GM21737 (cell line): ENCODE results near the gene ZCCHC4.
"Not testable (repeated sequence)": the region's sequence is repeated elsewhere in the genome, so short reads cannot be mapped to it uniquely, and the experiment has no call there.

Experiments
- ATAC-seq: cut with Tn5 transposase; IDR thresholded peaks from one replicate; pipeline ENCODE4 v1.9.1; 2021; ENCODE audit warnings: mild to moderate bottlenecking, moderate library complexity; ENCODE audit not compliant: unreplicated experiment

Gene ZCCHC4

DNA sequence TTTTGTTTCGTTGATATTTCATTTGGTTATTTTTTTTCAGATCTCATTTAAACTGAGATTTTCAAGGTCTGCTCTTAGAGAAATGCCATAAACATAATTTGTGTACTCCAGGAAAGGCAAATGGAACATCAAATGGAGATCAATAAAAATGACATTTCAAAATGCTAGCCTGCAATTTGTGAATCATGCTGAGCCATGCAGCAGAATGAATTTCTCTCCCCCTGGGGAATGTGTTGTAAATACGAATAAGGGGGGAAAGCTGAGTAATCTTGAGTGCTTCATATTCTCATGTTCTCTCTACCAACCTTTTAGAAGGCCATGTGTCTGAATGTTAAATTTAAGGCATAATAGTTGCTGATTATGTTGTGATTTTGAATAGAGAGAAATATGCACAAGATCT lies 7.8 kb downstream of the ZCCHC4 start:
- no peak for ATAC-seq

DNA sequence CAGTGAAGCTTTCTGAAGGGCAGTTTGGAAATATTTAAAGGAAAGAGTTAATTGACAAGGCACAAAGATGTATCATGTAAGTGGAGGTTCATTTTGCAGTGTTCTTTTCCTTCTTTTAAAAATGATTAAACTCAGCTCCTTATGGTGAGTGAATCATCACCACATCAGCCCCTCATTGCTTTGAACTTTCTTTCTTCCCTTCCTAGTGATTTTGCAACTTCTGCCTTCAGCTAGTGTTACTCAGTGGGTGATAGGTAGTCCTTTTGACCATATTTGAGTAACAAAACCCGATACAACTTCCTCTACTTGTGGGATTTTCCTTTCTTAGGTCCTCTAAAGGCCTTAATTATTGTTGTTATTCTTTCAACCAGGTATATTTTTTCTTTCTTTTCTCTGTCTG lies 8.2 kb downstream of the ZCCHC4 start:
- ATAC-seq: no peak

DNA sequence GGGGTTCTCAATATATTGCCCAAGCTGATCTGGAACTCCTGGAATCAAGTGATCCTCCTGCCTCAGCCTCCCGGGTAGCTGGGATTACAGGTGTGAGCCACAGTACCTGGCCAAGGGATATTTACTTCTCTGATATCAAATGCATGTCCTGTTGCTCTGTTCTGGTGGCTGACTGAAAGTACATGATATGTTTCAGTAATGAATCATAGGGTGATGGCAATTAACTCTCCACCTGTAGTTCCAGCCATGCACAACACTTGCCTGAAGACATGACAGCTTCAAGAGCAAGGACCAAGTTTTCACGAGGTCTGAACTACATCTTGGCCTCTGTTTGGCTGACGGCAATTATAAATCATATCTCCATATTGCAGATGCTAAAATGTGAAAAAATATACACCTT lies 9.1 kb downstream of the ZCCHC4 start:
- ATAC-seq: no peak

DNA sequence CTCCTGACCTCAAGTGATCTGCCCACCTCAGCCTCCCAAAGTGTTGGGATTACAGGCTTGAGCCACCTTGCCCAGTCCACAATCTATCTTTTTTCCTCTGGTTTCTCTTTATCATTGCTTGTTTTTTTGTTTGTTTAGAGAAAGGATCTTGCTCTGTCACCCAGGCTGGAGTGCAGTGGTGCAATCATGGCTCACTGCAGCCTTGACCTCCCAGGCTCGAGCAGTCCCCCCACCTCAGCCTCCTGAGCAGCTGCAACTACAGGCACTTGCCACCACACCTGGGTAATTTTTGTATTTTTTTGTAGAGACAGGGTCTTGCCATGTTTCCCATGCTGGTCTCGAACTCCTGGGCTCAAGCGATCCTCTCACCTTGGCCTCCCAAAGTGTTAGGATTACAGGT lies 15.9 kb downstream of the ZCCHC4 start:
- not testable (repeated sequence) for ATAC-seq

DNA sequence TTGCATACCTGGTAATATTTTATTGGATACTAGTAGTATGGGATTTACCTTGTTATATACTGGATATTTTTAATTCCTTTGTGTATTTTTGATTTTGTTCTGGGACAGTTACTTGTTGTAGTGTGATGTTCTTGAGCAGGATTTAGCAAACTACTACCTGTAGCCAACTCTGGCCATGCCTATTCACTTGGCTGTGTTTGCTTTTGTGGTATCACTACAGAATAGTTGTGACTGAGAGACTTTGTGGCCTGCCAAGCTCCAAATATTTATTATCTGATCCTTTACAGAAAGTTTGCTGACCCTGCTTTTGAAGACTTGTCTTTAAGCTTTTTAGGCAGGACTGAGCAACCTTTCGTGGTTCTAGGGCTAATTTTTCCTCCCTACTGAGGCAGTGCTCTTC lies 17.8 kb downstream of the ZCCHC4 start:
- no peak for ATAC-seq

DNA sequence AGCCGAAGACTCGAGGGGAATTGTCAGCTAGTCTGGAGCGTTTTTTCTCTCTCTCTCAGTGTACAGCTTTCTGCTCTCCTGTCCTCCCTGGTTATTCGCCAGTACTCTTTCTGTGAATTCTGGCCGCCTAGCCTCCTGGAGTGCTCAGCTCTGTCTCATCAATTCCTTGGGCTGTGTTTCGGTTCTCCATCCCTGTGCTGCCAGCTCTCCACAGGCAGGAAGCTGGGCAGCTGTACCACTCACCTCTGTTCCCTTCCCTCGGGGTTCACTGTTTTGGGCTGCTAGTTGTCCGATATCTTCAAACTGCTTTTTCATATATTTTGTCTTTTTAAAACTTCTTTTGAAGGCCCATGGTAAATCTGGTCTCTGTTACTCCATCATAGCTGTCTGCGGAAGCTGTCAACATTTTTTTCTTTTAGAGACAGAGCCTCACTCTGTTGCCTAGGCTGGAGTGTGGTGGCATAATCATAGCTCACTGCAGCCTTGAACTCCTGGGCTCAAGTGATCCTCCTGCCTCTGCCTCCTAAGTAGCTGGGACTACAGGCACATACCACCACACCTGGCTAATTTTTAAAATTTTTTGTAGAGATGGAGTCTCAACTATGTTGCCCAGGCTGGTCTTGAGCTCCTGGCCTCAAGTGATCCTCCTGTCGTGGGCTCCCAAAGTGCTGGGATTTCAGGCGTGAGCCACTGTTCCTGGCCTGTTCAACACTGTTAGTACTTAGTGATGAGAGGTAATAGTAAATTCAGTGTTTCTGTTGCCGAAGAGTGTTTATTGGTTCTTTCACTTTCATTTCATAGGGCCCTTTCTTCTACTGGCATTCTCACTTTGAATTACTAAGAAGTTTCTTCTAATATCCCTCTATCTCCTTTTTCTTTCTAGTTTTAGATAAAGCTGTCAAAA lies 18.6 kb downstream of the ZCCHC4 start:
- peak; percentile 81 for ATAC-seq

DNA sequence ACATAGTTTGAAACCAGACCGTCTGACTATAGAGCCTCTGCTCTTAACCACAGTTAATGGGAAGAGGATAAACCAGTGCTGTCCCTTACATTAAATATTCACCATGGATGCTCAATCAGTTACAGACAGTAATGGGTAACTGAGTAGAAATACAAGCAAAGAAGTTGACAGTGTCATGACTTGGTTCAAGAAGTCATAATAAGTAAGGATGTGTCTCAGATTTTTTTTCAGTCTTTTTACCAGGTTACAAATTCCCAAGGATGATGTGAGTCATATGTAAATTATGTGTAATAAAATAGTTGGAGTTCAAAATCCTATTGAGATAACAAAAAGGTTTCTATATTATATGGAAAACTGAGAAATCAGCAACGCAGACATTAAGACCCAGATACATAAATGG lies 31.1 kb downstream of the ZCCHC4 start:
- ATAC-seq: no peak

DNA sequence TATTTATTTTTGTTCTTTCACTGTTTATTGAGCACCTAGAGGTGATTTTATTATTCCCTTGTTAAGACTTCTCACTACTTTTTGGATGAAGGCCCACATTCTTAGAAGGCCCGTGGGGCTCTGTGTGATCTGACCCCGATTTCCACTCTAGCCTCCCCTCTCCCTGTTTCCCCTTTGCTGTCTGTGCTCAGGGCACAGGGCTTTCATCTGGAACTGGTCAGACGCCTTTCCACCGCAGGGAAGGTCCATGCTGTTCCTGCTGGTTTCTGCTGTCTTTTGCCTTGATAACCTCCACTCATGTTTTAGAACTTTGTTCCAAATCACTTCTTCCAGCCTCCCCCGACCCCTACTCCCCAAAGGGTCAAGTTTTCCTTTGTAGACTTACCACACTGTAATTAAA lies 33.2 kb downstream of the ZCCHC4 start:
- no peak for ATAC-seq

DNA sequence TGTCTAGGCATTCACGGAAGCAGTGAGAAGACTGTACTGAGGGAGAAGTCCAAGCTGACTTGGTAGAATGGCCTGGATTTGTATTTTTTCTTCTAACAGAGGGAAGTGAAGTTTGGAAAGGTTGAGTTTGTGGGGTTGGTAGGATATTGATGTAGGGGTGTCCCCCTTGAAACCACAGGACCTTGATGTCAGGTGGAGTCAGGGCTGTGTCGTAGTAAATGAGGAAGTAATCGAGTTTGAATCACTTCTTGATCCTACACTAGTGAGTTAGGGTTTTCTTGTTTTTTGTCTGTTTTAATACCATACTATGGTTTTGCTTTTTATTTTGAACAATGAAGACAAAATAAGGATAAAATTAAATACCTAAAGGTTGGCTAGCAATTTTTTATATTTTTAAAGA lies 34.3 kb downstream of the ZCCHC4 start:
- ATAC-seq: peak; percentile 65

DNA sequence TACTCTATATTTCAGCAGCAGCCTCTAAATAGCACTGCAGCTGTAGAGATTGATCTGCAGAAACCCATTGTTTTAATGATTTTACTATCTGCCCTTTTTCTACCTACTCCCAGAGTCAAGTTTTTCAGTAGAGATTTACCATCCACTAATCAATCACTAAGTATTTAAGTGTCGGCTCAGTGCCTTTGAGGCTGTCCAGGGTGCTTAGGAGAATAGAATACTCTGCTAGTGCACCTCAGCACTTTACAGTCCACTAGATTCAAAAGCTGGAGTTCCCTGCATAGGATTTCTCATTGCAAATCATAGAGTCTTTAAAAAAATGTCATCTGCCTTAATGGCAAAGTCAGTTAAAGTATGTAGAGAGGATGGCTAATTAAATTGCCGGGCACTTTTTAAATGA lies 34.9 kb downstream of the ZCCHC4 start:
- ATAC-seq: no peak

DNA sequence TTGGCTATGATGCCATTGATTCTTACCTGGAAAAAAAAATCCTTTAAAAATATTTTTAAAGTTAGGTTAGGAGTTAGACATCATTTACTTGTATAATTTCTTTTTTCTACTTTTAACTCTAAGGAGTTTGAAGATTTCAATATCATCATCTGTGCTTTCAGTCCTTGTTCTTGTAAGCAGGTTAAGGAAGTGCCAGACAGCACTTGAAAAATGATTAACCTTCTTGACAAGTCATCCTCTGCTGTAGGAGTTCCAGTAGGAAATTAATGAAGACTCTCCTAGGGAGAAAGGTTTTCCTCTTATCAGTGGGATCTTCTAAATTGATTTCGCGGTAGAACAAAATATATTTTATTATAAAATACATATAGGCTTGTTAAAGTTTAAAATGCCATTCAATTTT lies 35.4 kb downstream of the ZCCHC4 start:
- ATAC-seq: no peak

DNA sequence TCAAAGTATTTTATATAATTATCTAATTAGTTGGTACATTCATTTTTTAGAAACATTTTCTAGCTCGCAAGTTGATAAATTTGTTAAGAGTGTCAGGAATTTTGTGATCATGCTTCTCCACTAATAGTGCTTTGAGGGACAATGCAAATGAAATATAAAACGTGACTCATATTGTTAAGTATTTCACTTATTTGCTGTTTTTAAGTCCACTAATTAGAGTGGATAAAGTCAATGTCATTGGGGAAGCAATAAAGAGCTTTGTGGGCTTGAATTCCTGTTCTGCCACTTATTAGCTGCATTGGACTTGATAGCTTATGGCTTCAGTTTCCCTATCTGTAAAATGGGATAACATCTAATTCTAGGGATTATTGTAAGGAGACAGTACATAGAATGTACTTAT lies 38.0 kb downstream of the ZCCHC4 start:
- ATAC-seq: no peak

DNA sequence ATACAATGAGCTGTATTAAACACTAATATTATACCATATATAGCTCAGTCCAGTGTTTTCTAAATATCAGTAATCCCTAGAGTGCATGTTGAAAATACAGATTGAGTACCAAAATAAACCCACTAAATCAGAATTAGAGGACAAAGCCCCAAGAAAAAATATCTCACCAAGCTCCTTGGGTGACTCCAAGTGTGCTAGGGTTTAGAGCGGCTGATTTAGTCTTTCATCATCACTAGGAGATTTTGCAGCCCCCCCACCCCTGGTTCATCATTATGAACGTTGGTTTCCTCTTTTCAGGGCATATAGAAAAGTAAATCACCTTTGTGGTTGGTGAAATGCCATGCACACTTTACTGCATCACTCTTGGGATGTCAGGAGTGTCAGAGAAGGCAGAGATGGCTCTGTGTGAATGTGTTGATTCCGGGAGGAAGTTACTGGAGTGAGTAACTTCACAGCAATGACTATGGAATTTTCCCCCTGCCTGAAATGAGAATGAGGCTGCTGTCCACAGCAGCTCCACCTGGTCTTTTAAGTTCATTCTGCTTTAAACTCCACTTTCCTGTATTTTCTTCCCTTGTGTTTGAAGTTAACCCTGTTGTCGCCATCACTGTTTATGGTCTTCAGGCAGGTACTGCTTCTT lies 39.3 kb downstream of the ZCCHC4 start:
- no peak for ATAC-seq

DNA sequence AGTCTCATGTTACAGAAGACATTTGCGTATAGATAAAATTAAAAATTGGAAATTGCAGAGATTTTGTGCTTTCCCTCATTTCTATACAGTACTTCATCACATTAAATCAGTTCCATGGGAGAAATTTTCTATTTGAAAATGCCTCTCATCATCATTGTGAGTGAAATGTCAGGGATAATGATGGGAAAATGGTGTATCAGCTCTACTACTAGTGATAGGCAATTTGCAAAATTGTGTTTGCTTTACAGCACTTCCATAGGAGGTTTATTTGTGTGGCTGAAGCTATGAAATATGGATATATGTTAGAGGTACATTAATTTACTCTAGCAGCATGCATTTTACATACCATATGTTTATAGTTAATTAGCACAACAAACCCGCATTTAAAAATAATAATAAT lies 43.5 kb downstream of the ZCCHC4 start:
- ATAC-seq: no peak

DNA sequence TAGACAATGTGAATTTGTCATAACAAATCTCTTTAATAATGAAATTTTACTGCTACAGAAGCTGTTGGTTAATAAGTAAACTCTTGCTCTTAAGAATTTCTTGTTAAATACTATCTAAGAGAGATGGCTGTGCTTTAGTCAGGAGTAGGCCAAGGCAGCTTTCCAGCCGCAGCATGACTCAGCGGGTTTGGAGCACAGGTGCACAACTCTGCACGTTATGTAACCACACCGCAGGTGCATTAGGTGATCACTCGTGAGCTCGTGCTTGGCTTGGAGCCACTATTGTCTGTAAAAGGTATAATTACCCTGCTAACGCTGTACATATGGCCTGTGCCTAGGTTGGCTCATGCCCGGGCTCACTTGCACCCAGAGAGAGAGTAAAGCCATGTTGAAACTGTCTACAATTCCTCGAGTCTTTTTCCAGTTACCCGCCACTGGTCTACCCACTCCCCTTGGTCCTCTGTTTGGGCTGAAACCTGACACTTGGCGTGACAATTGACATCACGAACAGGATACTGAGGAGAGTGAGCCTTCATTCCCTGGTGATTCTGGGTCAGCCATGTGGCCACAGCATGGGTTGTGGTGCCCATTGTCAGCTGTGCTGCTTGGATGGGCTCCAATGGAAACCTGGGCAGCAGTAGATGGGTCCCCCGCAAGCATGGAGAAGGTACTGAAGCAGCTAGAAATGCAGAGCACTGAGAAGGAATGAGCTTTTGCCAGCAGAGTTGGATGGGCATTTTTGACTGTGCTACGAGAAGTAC lies 46.1 kb downstream of the ZCCHC4 start:
- ATAC-seq: no peak

DNA sequence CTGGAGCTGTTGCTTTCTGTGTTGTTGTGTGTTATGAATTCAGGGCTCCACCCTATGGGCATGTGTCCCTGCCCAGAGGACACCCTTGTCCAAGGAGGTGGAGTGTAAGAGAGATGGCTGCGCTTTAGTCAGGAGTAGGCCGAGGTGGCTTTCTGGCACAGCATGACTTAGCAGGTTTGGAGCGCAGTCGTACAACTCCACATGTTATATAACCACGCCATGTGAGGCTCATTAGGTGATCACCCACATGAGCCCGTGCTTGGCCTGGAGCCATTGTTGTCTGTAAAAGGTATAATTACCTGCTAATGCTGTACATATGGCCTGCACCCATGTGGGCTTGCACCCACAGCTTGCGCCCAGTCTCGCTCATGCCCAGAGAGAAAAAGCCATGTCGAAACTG lies 48.7 kb downstream of the ZCCHC4 start:
- ATAC-seq: no peak

DNA sequence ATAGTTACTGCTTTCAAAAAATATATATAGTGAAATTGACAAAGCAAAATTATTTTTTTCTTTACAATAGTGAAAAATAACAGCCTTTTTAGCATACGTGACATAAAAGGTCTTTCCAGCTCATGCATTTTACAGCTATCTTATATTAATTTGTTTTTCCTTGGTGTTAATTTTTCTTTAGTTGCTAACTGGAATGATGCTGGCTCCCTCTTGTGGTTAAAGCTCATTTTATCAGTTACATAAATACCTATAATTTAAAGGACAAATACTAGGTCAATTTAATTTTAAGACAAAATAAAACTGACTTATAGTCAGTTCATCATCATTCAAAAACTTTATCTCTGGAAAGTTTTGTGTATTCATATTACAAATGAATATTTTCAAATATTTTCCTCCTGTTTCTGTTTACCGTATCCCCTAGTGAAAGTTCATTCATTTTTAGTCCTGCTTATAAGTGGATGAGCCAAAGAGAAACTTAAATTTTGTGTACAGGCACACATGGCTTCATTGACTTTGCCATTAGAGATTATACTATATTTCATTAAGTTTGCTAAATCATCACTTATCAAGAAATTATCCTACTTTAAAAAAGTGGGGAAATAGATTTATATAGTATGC lies 54.5 kb downstream of the ZCCHC4 start:
- no peak for ATAC-seq

DNA sequence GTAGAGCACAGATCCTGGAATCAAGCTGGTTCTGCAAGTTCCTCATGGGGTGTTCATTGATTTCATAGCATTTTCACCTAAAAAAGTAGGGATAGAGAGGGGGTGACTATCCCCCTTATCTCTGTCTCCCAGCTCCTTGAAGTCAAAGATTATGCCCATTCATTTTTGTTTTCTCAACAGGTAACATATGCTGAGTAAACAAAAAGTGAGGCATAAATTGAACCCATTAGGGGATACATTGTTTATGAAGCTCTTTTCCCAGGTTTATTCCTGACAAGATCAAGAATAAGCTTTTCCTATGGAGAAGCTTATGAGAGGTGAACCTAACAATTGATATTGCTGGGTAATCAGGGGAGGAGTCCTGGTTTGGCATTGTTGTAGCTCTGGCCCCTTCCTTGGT lies 55.3 kb downstream of the ZCCHC4 start:
- ATAC-seq: no peak

DNA sequence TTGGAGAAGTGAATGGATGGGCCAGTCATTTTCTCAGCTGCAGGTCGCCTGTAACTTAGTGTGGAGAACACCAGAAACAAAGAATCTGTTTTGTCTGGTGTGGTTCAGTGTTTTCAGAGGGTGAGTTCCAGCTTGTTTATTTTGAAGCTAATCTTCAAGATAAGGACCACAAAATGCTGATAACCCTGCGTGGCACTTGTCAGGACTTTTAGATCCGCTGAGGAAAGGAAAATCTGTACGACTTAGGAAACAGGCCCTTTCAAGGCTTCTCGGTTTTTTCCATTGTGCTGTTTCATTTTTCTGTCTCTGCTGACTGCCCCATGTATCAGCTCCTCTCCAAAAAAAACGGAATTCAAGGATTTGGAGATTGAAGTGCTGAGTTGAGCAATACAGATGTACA lies 55.7 kb downstream of the ZCCHC4 start:
- ATAC-seq: no peak

DNA sequence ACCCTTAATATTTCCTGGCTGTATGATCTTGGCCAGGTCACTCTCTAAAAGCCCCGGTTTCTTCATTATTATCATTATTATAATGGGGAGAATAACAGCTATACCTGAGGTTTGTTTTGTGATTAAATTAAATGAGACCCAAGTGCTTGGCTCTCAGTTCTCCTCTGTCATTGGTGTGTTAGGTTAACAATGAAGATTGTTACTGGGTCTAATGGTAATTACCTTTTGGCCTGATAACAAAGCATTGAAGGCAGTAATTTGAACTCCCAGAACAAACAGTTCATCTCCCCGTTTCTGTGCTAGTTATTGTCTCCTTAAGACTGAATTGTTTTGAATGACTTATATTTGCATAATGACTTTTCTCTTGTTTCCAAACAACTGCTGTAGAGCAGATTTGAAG lies 57.7 kb downstream of the ZCCHC4 start:
- no peak for ATAC-seq

DNA sequence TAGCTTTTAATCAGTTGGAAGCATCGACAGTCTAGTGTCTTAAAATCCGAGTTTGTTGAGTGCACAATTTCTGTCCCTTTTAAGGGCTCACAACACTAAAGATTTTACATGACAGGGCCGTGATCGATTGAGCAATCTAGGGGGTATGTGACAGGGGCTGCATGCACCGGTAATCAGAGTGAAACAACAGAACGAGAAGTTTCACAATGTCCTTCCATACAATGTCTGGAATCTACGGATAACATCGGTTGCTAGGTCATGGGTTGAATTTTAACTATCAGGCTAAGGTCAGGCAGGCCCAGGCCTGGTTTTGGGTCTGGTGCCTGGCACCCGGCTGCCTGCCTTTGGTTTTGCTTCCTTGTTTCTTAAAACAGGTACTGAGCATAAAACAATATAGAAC lies 60.0 kb downstream of the ZCCHC4 start:
- ATAC-seq: not testable (repeated sequence)
